ENCODE results near the gene ZNF174.

- TF ChIP-seq CTCF (IDR thresholded peaks at IDR 0.05) (no peak), POLR2A (IDR thresholded peaks at IDR 0.05) (no peak)
These were observed 23.1 kb upstream of the ZNF174 start for GRCh38 chr16:3377917-3378316.
